ENCODE results near the gene AHCYL2. TPM values are rescaled to one million over a fixed set of nuclear protein-coding genes. Genes with fewer than 3 reads are reported as not detected.

Gene AHCYL2
- total RNA-seq, 1 experiment from 2014 or later: 23.2 TPM

DNA sequence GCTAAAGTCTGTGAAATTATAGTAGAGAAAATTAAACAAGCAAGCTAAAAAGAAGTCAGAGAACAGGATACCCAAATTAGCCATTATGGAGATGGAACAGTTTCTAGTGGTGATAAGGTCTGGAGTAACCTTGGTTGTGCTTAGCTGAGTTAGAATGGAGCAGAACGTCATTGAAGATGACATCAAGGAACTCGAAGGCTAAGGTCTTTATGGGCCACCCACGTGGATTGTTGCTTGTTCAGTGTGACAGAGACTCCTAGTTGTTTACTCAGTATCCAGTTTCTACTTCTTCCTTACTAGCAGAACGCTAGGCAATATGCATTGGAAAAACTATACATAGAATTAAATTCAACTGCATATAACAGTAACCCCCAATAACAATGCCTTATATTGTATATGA is 39.7 kb downstream of the AHCYL2 start:
- Histone ChIP-seq H2BK5ac (ENCODE audit: insufficient read length, low read length) (no peak overlapping the region), H3K18ac (ENCODE audit: insufficient read length, low read depth, low read length) (no peak overlapping the region), H3K56ac (ENCODE audit: insufficient read length, low read depth, low read length) (no peak overlapping the region), H3K79me1 (ENCODE audit: insufficient read depth, low read depth, low read length, poor library complexity, severe bottlenecking) (no peaks in the 10 kb centered on the region), H4K20me1 (ENCODE audit: control insufficient read depth, insufficient read depth, insufficient read length) (no peaks in the 10 kb centered on the region), H3K27ac (ENCODE audit: insufficient read length, low read depth, low read length) (no peak overlapping the region), H3K27me3 (ENCODE audit: insufficient read depth, low read length) (no peaks in the 10 kb centered on the region), H2BK15ac (ENCODE audit: low read depth, low read length) (no peak overlapping the region), H3K4ac (ENCODE audit: low read depth, low read length) (no peak overlapping the region), H2AFZ (ENCODE audit: low read length) (no peak overlapping the region), H3K9ac (ENCODE audit: extremely low read depth, insufficient read length, low read length) (no peak overlapping the region), H3K79me2 (ENCODE audit: insufficient read depth, low read length) (no peaks in the 10 kb centered on the region; the same call in 1 of the 2 replicates), H4K91ac (ENCODE audit: insufficient read length, low read depth, low read length) (no peak overlapping the region), H4K8ac (replicated peaks; ENCODE audit: insufficient read length, low read depth, low read length) (no peak overlapping the region), H2AK5ac (ENCODE audit: insufficient read length, low read length) (no peak overlapping the region), H3K23me2 (ENCODE audit: insufficient read length, low read depth, low read length, poor library complexity, severe bottlenecking) (no peaks in the 10 kb centered on the region), H2BK120ac (ENCODE audit: low read depth, low read length, poor library complexity, severe bottlenecking) (no peak overlapping the region), H2BK20ac (ENCODE audit: low read depth, low read length, poor library complexity, severe bottlenecking) (no peak overlapping the region), H3K9me3 (ENCODE audit: control insufficient read depth, low read depth, low read length) (no peaks in the 10 kb centered on the region), H3K4me1 (ENCODE audit: insufficient read depth, low read length) (peaks cover 3% of the 10 kb centered on the region; the same call in 1 of the 2 replicates), H2BK12ac (ENCODE audit: insufficient read length, low read depth, low read length) (no peak overlapping the region), H3K14ac (ENCODE audit: insufficient read depth, low read length) (no peak overlapping the region), H4K5ac (ENCODE audit: insufficient read length, low read depth, low read length) (no peak overlapping the region), H3T11ph (ENCODE audit: low read length) (no peak overlapping the region), H3K4me2 (ENCODE audit: insufficient read depth, insufficient read length, low read length) (no peak overlapping the region), H3K23ac (ENCODE audit: insufficient read length, low read depth, low read length) (no peak overlapping the region)
- no peaks in the 10 kb centered on the region for H3K27me3 Mint-ChIP-seq (ENCODE audit: low read depth)
- DNase-seq: no peak
- H3K4me3 Mint-ChIP-seq: no peak overlapping the region
- H3K9me3 Mint-ChIP-seq: no peaks in the 10 kb centered on the region
- H3K27ac Mint-ChIP-seq: no peak overlapping the region
- no peaks in the 10 kb centered on the region; a peak in 1 of 7 replicates for H3K36me3 Mint-ChIP-seq (ENCODE audit: insufficient read depth in 1 of 3, low read depth in 3 of 3)
- TF ChIP-seq CTCF (conservative IDR thresholded peaks at IDR 0.05): no peak
- H3K4me1 Mint-ChIP-seq: peaks cover 22 to 24% of the 10 kb centered on the region in 2 experiments
- WGBS (ENCODE audit: extremely low coverage, insufficient read length, low lambda C conversion rate): no CpG with 5 or more reads among the region's 4 CpGs

All from H9 (cell line).